ENCODE data around the gene RB1. TPM values are rescaled to one million over a fixed set of nuclear protein-coding genes. Genes with fewer than 3 reads are reported as not detected.

The RB1 gene
- total RNA-seq, 1 experiment from 2014 or later = 18.8 TPM

GRCh38 chr13:48317511-48318376, 14.2 kb downstream of the RB1 start:
- CTCF ChIA-PET = interaction anchor here (1.5 kb wide), 1 partner anchor 262 kb away, joined by 4 read pairs; no protein-coding TSS in a partner anchor
- TF ChIP-seq, protein P1, sequence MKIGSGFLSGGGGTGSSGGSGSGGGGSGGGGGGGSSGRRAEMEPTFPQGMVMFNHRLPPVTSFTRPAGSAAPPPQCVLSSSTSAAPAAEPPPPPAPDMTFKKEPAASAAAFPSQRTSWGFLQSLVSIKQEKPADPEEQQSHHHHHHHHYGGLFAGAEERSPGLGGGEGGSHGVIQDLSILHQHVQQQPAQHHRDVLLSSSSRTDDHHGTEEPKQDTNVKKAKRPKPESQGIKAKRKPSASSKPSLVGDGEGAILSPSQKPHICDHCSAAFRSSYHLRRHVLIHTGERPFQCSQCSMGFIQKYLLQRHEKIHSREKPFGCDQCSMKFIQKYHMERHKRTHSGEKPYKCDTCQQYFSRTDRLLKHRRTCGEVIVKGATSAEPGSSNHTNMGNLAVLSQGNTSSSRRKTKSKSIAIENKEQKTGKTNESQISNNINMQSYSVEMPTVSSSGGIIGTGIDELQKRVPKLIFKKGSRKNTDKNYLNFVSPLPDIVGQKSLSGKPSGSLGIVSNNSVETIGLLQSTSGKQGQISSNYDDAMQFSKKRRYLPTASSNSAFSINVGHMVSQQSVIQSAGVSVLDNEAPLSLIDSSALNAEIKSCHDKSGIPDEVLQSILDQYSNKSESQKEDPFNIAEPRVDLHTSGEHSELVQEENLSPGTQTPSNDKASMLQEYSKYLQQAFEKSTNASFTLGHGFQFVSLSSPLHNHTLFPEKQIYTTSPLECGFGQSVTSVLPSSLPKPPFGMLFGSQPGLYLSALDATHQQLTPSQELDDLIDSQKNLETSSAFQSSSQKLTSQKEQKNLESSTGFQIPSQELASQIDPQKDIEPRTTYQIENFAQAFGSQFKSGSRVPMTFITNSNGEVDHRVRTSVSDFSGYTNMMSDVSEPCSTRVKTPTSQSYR (CRISPR knock-in tag; IDR thresholded peaks at IDR 0.05) = no peak
- no peak for TF ChIP-seq ZBTB43 (CRISPR knock-in tag; IDR thresholded peaks at IDR 0.05)
- TF ChIP-seq, protein P2, sequence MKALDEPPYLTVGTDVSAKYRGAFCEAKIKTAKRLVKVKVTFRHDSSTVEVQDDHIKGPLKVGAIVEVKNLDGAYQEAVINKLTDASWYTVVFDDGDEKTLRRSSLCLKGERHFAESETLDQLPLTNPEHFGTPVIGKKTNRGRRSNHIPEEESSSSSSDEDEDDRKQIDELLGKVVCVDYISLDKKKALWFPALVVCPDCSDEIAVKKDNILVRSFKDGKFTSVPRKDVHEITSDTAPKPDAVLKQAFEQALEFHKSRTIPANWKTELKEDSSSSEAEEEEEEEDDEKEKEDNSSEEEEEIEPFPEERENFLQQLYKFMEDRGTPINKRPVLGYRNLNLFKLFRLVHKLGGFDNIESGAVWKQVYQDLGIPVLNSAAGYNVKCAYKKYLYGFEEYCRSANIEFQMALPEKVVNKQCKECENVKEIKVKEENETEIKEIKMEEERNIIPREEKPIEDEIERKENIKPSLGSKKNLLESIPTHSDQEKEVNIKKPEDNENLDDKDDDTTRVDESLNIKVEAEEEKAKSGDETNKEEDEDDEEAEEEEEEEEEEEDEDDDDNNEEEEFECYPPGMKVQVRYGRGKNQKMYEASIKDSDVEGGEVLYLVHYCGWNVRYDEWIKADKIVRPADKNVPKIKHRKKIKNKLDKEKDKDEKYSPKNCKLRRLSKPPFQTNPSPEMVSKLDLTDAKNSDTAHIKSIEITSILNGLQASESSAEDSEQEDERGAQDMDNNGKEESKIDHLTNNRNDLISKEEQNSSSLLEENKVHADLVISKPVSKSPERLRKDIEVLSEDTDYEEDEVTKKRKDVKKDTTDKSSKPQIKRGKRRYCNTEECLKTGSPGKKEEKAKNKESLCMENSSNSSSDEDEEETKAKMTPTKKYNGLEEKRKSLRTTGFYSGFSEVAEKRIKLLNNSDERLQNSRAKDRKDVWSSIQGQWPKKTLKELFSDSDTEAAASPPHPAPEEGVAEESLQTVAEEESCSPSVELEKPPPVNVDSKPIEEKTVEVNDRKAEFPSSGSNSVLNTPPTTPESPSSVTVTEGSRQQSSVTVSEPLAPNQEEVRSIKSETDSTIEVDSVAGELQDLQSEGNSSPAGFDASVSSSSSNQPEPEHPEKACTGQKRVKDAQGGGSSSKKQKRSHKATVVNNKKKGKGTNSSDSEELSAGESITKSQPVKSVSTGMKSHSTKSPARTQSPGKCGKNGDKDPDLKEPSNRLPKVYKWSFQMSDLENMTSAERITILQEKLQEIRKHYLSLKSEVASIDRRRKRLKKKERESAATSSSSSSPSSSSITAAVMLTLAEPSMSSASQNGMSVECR (CRISPR knock-in tag; IDR thresholded peaks at IDR 0.05; ENCODE audit: borderline replicate concordance) = no peak
- no peak for TF ChIP-seq MLX (CRISPR knock-in tag; IDR thresholded peaks at IDR 0.05)
- no peak for TF ChIP-seq GABPB1 (CRISPR knock-in tag; IDR thresholded peaks at IDR 0.05)
- TF ChIP-seq SOX15 (CRISPR knock-in tag; IDR thresholded peaks at IDR 0.05) = no peak
- Mint-ChIP-seq H3K27me3 (ENCODE audit: low read depth) (no peaks in the 10 kb centered on the region), H3K27ac (peak overlapping the region; percentile 53; the same call in 1 of the 2 replicates), H3K9me3 (peaks cover 27% of the 10 kb centered on the region), H3K4me1 (peaks cover 3% of the 10 kb centered on the region; the same call in 1 of the 2 replicates), H3K36me3 (peaks cover 31% of the 10 kb centered on the region), H3K4me3 (no peak overlapping the region)
- POLR2A ChIA-PET = interaction anchor here (0.6 kb wide), 1 partner anchor 28 kb away, joined by 6 read pairs; no protein-coding TSS in a partner anchor
- ATAC-seq = peak; percentile 18; the same call in 1 of the 2 replicates
- DNase-seq (ENCODE audit: low spot score) = no peak

DNA sequence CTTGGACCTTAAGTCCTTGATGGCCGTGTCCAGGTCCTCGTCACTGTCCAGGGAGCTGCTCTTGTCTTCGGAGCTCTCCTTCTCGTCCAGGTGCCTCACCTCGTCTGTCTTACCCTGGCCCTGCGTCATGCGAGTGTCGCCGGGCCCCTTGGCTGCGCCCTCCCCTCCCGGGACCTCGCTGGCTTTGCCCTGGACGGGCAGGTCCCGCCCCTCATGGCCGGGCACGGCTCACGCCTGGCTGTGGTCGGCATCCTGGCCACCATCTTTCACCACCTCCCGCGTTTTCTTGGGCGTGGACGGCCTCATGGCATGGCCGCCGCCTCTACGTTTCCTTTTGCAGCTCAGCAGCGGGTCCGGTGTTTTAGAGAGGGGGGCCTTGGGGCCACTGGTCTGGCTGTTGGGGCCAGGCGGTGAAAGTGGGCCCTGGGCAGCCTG, 14.8 kb downstream of the RB1 start:
- H3K9me3 Mint-ChIP-seq = peaks cover 34% of the 10 kb centered on the region
- peaks cover 34% of the 10 kb centered on the region for H3K36me3 Mint-ChIP-seq
- ATAC-seq (no peak), DNase-seq (ENCODE audit: low spot score) (no peak)
- POLR2A ChIA-PET = no interaction called here
- H3K4me1 Mint-ChIP-seq = peaks cover 3% of the 10 kb centered on the region; the same call in 1 of the 2 replicates
- no peak overlapping the region for H3K27ac Mint-ChIP-seq
- CTCF ChIA-PET = interaction anchor here (1.5 kb wide), 1 partner anchor 262 kb away, joined by 4 read pairs; no protein-coding TSS in a partner anchor
- no peak overlapping the region for H3K4me3 Mint-ChIP-seq
- no peaks in the 10 kb centered on the region for H3K27me3 Mint-ChIP-seq (ENCODE audit: low read depth)
- TF ChIP-seq PRRX2 (CRISPR knock-in tag; IDR thresholded peaks at IDR 0.05) (no peak), GABPB1 (CRISPR knock-in tag; IDR thresholded peaks at IDR 0.05) (no peak), TP53 (CRISPR knock-in tag; IDR thresholded peaks at IDR 0.05) (no peak), NR3C1 (CRISPR knock-in tag; conservative IDR thresholded peaks at IDR 0.05; ENCODE audit: low read depth) (no peak), ERG (CRISPR knock-in tag; IDR thresholded peaks at IDR 0.05) (no peak), ATF2 (CRISPR knock-in tag; IDR thresholded peaks at IDR 0.05; ENCODE audit: borderline replicate concordance, low read depth) (no peak), PRDM15 (CRISPR knock-in tag; IDR thresholded peaks at IDR 0.05) (no peak)
